ENCODE measurements around the gene VKORC1L1. TPM values are rescaled to one million over a fixed set of nuclear protein-coding genes. Genes with fewer than 3 reads are reported as not detected.

VKORC1L1 gene
- total and polyA plus RNA-seq, 9 of the 15 experiments (the other 6 are each of a cell fraction or from before 2014, with no cell fraction given) = 6.8 to 36.5 (median 19.3) TPM

DNA sequence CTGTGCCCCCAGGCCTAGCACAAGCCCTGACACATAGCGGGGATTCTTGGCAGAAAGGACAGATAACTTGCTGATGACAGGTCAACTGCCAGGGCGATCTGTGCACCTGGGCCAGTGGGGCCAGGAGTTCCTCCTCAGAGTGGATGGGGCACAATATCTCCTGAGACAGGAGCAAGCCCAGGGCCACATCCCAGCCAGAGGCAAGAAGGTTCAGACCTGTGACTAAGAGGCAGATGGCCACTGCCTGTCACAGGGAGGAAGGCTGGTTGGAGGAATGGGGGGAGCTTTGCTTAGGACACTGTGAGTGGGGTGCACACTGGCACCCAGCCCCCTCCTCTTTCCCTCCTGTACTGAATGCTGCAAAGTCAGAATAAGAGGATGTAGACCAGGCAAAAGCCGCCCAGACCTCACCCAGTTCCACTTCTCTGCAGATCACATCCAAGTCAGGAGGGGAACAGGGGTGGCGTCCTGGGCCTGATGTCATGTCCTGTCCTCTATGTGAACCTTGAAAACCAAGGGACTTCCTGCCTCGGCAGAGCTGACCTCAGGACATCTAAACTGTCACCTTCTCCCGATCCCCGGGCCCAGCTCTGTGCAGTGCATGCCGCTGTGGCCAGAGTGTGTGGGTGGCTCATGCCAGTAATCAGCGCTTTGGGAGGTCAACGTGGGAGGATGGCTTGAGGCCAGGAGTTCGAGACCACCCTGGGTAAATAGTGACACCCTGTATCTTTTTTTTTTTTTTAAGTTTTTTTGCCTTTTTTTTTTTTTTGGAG, 107.8 kb downstream of the VKORC1L1 start (continued):
- TF ChIP-seq NR4A1 (CRISPR knock-in tag; IDR thresholded peaks at IDR 0.05) (no peak), NR4A1 (tag; IDR thresholded peaks at IDR 0.05) (no peak), ZNF57 (CRISPR knock-in tag; IDR thresholded peaks at IDR 0.05) (no peak), KAT2B (IDR thresholded peaks at IDR 0.05; ENCODE audit: low read depth, low read length) (no peak), ZNF197 (CRISPR knock-in tag; IDR thresholded peaks at IDR 0.05; ENCODE audit: low read depth) (no peak), CBX2 (IDR thresholded peaks at IDR 0.05; ENCODE audit: insufficient read depth, low read length, poor library complexity, severe bottlenecking) (no peak), ZNF282 (CRISPR knock-in tag; IDR thresholded peaks at IDR 0.05) (no peak), NFIX (CRISPR knock-in tag; IDR thresholded peaks at IDR 0.05; ENCODE audit: low read depth) (no peak), TEAD4 (IDR thresholded peaks at IDR 0.05; ENCODE audit: low read length) (peak; percentile 61; the same call in 1 of the 2 replicates), TEAD4 (CRISPR knock-in tag; IDR thresholded peaks at IDR 0.05; ENCODE audit: borderline replicate concordance) (no peak), ARID1B (IDR thresholded peaks at IDR 0.05) (peak; percentile 37; the same call in 1 of the 2 replicates), BRD9 (IDR thresholded peaks at IDR 0.05; ENCODE audit: low read depth, partially characterized antibody) (peak; percentile 60), HNRNPL (IDR thresholded peaks at IDR 0.05; ENCODE audit: low read depth, low read length) (no peak), NELFE (IDR thresholded peaks at IDR 0.05; ENCODE audit: insufficient read depth, insufficient read length) (no peak), DACH1 (IDR thresholded peaks at IDR 0.05; ENCODE audit: partially characterized antibody) (no peak), ZNF717 (CRISPR knock-in tag; IDR thresholded peaks at IDR 0.05) (no peak), SIRT6 (IDR thresholded peaks at IDR 0.05; ENCODE audit: low read depth, low read length) (no peak)
- TF ChIP-seq, protein P1, sequence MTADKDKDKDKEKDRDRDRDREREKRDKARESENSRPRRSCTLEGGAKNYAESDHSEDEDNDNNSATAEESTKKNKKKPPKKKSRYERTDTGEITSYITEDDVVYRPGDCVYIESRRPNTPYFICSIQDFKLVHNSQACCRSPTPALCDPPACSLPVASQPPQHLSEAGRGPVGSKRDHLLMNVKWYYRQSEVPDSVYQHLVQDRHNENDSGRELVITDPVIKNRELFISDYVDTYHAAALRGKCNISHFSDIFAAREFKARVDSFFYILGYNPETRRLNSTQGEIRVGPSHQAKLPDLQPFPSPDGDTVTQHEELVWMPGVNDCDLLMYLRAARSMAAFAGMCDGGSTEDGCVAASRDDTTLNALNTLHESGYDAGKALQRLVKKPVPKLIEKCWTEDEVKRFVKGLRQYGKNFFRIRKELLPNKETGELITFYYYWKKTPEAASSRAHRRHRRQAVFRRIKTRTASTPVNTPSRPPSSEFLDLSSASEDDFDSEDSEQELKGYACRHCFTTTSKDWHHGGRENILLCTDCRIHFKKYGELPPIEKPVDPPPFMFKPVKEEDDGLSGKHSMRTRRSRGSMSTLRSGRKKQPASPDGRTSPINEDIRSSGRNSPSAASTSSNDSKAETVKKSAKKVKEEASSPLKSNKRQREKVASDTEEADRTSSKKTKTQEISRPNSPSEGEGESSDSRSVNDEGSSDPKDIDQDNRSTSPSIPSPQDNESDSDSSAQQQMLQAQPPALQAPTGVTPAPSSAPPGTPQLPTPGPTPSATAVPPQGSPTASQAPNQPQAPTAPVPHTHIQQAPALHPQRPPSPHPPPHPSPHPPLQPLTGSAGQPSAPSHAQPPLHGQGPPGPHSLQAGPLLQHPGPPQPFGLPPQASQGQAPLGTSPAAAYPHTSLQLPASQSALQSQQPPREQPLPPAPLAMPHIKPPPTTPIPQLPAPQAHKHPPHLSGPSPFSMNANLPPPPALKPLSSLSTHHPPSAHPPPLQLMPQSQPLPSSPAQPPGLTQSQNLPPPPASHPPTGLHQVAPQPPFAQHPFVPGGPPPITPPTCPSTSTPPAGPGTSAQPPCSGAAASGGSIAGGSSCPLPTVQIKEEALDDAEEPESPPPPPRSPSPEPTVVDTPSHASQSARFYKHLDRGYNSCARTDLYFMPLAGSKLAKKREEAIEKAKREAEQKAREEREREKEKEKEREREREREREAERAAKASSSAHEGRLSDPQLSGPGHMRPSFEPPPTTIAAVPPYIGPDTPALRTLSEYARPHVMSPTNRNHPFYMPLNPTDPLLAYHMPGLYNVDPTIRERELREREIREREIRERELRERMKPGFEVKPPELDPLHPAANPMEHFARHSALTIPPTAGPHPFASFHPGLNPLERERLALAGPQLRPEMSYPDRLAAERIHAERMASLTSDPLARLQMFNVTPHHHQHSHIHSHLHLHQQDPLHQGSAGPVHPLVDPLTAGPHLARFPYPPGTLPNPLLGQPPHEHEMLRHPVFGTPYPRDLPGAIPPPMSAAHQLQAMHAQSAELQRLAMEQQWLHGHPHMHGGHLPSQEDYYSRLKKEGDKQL (CRISPR knock-in tag; IDR thresholded peaks at IDR 0.05; ENCODE audit: borderline replicate concordance) = no peak
- TF ChIP-seq, protein P2, sequence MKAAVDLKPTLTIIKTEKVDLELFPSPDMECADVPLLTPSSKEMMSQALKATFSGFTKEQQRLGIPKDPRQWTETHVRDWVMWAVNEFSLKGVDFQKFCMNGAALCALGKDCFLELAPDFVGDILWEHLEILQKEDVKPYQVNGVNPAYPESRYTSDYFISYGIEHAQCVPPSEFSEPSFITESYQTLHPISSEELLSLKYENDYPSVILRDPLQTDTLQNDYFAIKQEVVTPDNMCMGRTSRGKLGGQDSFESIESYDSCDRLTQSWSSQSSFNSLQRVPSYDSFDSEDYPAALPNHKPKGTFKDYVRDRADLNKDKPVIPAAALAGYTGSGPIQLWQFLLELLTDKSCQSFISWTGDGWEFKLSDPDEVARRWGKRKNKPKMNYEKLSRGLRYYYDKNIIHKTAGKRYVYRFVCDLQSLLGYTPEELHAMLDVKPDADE (conservative IDR thresholded peaks at IDR 0.05; ENCODE audit: control insufficient read depth, low read depth, low read length) = peak; percentile 62; the same call in 1 of the 2 replicates
- TF ChIP-seq, protein P3, sequence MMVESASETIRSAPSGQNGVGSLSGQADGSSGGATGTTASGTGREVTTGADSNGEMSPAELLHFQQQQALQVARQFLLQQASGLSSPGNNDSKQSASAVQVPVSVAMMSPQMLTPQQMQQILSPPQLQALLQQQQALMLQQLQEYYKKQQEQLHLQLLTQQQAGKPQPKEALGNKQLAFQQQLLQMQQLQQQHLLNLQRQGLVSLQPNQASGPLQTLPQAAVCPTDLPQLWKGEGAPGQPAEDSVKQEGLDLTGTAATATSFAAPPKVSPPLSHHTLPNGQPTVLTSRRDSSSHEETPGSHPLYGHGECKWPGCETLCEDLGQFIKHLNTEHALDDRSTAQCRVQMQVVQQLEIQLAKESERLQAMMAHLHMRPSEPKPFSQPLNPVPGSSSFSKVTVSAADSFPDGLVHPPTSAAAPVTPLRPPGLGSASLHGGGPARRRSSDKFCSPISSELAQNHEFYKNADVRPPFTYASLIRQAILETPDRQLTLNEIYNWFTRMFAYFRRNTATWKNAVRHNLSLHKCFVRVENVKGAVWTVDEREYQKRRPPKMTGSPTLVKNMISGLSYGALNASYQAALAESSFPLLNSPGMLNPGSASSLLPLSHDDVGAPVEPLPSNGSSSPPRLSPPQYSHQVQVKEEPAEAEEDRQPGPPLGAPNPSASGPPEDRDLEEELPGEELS (CRISPR knock-in tag; IDR thresholded peaks at IDR 0.05; ENCODE audit: borderline replicate concordance) = no peak
